Endothelial cell of umbilical vein (primary cell): ENCODE results near the gene RYR1.

Experiments used
- CTCF ChIP-seq, 2 donors: IDR thresholded peaks; 1 replicate in 1 of 2; 2 replicates in 1 of 2; pipeline ENCODE4 v1.5.1; 2011; ENCODE audit warnings: low read length in 2 of 2, mild to moderate bottlenecking in 2 of 2, moderate library complexity in 2 of 2, control low read depth in 1 of 2, inconsistent platforms in 1 of 2, low read depth in 1 of 2; ENCODE audit not compliant: insufficient read depth in 1 of 2; ENCODE audit errors: extremely low read depth in 1 of 2
- EZH2 ChIP-seq: IDR thresholded peaks from 2 replicates; pipeline ENCODE4 v1.6.1; 2012; ENCODE audit warnings: borderline replicate concordance, low read depth, mild to moderate bottlenecking, moderate library complexity, low read length, inconsistent platforms; ENCODE audit not compliant: severe bottlenecking
- POLR2A ChIP-seq: IDR thresholded peaks from 2 replicates; pipeline ENCODE4 v1.6.1; 2012; ENCODE audit warnings: low read depth, mild to moderate bottlenecking, control low read depth, low read length
- POLR2AphosphoS5 ChIP-seq: IDR thresholded peaks from 2 replicates; pipeline ENCODE4 v1.6.1; 2012; ENCODE audit warnings: low read depth, mild to moderate bottlenecking, control low read depth, low read length, moderate library complexity; ENCODE audit not compliant: insufficient read depth

GRCh38 chr19:38509027-38509426, 75.5 kb downstream of the RYR1 start:
- TF ChIP-seq CTCF (IDR thresholded peaks at IDR 0.05; ENCODE audit: extremely low read depth in 1 of 2, insufficient read depth in 1 of 2, low read depth in 1 of 2, low read length in 2 of 2) (no peak), POLR2AphosphoS5 (no peak), POLR2A (no peak), EZH2 (no peak)
